A549 (cell line): ENCODE measurements around the gene FAM219A.

Experiments used
- CBX2 ChIP-seq: fragments of 200-600 bp; sonication (generic); IDR thresholded peaks from 2 replicates; pipeline ENCODE4 v1.6.1; 2016; ENCODE audit warnings: low read depth, mild to moderate bottlenecking, borderline replicate concordance
- EP300 ChIP-seq, 2 experiments: fragments of >200 bp; sonication (Bioruptor Twin); formaldehyde crosslinking; IDR thresholded peaks; 2 replicates in 1 of 2; 3 replicates in 1 of 2; pipeline ENCODE4 v1.6.1; 2016 to 2017
- POLR2A ChIP-seq: IDR thresholded peaks from 2 replicates; pipeline ENCODE4 v1.6.1; 2012; ENCODE audit warnings: mild to moderate bottlenecking, low read length
- TF ChIP-seq, protein P1 (sequence below): fragments of >200 bp; sonication (Bioruptor Twin); formaldehyde crosslinking; IDR thresholded peaks from 3 replicates; pipeline ENCODE4 v1.5.1; 2016

DNA sequence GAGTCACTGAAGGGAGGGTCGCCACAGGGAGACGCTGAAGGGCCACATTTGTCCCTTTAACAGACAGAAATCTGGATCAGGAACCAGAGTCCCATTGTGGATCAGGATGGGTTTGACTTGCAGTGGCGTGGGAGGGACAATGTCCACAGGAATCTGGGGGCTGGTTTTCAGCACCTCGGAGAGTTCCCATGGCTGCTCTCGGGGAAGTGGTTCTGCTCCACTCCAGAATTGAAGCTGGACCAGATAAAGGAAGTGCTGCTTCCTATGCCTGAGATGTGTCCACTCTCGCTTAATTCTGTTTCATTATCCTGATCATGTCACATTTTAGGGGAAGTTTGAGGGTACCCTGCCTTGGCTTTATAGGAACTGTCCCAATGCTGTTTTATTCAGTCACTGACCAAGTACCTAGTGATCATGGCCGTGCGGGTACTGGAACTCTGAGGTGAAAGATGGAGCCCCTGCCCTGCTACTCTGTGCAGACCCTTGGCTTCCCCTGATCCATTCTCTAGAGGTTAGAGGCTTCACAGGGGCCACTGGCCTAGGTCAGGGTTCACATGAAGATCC is 35.7 kb upstream of the FAM219A start:
- TF ChIP-seq, protein P1, sequence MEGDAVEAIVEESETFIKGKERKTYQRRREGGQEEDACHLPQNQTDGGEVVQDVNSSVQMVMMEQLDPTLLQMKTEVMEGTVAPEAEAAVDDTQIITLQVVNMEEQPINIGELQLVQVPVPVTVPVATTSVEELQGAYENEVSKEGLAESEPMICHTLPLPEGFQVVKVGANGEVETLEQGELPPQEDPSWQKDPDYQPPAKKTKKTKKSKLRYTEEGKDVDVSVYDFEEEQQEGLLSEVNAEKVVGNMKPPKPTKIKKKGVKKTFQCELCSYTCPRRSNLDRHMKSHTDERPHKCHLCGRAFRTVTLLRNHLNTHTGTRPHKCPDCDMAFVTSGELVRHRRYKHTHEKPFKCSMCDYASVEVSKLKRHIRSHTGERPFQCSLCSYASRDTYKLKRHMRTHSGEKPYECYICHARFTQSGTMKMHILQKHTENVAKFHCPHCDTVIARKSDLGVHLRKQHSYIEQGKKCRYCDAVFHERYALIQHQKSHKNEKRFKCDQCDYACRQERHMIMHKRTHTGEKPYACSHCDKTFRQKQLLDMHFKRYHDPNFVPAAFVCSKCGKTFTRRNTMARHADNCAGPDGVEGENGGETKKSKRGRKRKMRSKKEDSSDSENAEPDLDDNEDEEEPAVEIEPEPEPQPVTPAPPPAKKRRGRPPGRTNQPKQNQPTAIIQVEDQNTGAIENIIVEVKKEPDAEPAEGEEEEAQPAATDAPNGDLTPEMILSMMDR = no peak
- no peak for TF ChIP-seq EP300 (IDR thresholded peaks at IDR 0.05)
- TF ChIP-seq POLR2A = no peak
- TF ChIP-seq CBX2 = no peak
